Bone marrow (tissue), 2 donors: ENCODE measurements around the gene DENND2A.
"Not testable (repeated sequence)": the region's sequence is repeated elsewhere in the genome, so short reads cannot be mapped to it uniquely, and the experiment has no call there.

Experiments used
- DNase-seq, 2 donors: peaks; one replicate each; lab custom pipeline; 2025; lab: John Stamatoyannopoulos, UW

Gene DENND2A

GRCh38 chr7:140506788-140507464, 133.7 kb downstream of the DENND2A start:
- no peak for DNase-seq

- DNase-seq: no peak
Measured at GRCh38 chr7:140501966-140502365, 138.6 kb downstream of the DENND2A start.

GRCh38 chr7:140497807-140498206, 142.8 kb downstream of the DENND2A start:
- DNase-seq: not testable (repeated sequence)

DNA sequence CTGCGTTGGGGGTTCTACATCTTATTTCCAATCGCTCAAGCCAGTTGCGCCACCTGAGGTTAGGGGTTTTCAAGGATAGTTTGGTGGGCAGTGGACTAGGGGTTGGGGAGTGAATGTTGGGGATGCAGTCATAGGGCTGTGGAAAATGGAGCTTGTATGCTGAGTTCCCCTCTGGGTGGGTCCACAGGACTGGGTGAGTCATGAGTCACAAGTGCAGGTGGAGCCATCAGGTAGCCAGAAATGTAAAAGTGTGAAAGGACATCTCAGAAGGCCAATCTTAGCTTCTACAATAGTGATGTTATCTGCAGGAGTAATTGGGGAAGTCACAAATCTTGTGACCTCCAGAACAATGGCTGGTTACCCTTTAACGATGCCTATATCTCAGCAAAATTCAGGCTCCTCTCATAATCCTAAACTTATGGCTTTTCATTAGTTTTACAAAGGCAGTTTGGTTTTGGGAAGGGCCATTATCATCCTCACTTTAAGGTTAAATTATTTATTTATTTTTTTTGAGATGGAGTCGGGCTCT, 143.3 kb downstream of the DENND2A start:
- DNase-seq: no peak

- no peak for DNase-seq
Measured at GRCh38 chr7:140495514-140496097, 145.0 kb downstream of the DENND2A start.

GRCh38 chr7:140494867-140495266, 145.7 kb downstream of the DENND2A start:
- no peak for DNase-seq

GRCh38 chr7:140489026-140489359, 151.6 kb downstream of the DENND2A start:
- no peak for DNase-seq

DNA sequence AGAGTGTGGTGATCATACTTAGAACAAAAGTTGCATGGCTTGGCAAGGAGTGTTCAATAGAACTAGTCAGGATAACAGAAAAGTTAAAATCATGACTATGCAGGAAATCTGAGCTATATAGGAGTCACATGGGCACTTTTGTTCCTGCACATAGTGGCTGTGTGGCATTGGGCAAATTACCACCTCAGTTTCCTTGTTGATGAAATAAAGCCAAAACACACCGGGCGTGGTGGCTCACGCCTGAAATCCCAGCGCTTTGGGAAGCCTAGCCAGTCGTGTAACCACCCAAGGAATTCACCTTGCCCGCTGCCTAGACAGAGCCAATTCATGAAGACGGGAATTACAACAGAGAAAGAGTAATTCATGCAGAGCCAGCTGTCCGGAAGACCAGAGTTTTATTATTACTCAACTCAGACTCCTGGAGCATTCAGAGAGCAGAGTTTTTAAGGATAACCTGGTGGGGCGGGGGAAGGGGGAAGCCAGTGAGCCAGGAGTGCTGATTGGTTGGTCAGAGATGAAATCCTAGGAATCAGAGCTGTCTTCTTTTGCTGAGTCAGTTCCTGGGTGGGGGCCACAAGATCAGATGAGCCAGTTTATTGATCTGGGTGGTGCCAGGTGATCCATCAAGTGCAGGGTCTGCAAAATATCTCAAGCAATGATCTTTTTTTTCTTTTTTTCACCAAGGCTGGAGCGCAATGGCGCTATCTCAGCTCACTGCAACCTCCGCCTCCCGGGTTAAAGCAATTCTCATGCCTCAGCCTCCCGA, 154.9 kb downstream of the DENND2A start:
- DNase-seq: no peak

GRCh38 chr7:140484951-140485499, 155.6 kb downstream of the DENND2A start:
- DNase-seq: no peak

DNA sequence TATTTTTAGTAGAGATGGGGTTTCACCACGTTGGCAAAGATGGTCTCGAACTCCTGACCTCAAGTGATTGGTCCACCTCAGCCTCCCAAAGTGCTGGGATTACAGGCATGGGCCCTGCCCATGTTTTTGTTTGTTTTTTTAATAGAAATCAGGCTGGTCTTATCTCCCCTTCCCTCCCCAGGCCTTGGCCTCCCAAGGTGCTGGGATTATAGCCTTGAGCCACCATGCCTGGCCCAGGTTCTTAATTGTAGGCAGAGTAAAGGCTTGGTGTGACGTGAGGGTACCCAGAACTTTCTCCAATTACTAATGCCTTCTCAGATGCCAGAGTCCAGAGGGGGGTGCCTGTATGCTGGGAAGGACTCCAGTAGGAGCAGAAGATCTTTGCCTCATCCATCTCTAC, 156.1 kb downstream of the DENND2A start:
- DNase-seq: no peak

- no peak for DNase-seq
Measured at GRCh38 chr7:140479739-140480084, 160.9 kb downstream of the DENND2A start.

- peak; percentile 62 to 65 for DNase-seq
Measured at GRCh38 chr7:140479062-140479738, 161.4 kb downstream of the DENND2A start, which contains the start of gene MKRN1. TSS of gene MKRN1 (minus strand) at chr7:140479505. CDS start at chr7:140479344, 161 bp downstream.

- peak; percentile 68 to 74 for DNase-seq
Measured at GRCh38 chr7:140478246-140479061, 162.2 kb downstream of the DENND2A start.

GRCh38 chr7:140476698-140477261, 163.8 kb downstream of the DENND2A start:
- DNase-seq: no peak

- no peak for DNase-seq
Measured at GRCh38 chr7:140475747-140476333, 164.8 kb downstream of the DENND2A start.
